Caco-2 (cell line): ENCODE results near the gene FARS2. TPM values are rescaled to one million over a fixed set of nuclear protein-coding genes. Genes with fewer than 3 reads are reported as not detected.

Source experiments
- BruUV-seq: library from RNA; stranded (reverse); fragments of 400-500 nt; replicated peaks from 2 replicates; lab custom pipeline; 2021; lab: Mats Ljungman, UMichigan
- CTCF ChIA-PET: fragments of 300-600 bp; sonication (Branson Sonifier 250); formaldehyde crosslinking; loops from one replicate; lab custom pipeline; 2022; ENCODE audit warnings: antibody characterized with exemption; lab: Charles Lee
- POLR2A ChIA-PET: fragments of 300-600 bp; sonication (Branson Sonifier 250); formaldehyde crosslinking; loops from one replicate; lab custom pipeline; 2022; ENCODE audit warnings: antibody characterized with exemption; lab: Charles Lee
- DNase-seq, 2 experiments: peaks; one replicate each; pipeline versions ENCODE4 v3.0.0 to v3.0.0-alpha.2; 2020 to 2022
- H3K27me3 ChIP-seq: replicated peaks from 2 replicates; pipeline ENCODE4 v1.6.0; 2011; ENCODE audit warnings: low read length; ENCODE audit not compliant: control insufficient read depth, insufficient read depth
- H3K36me3 ChIP-seq: 2 replicates; pipeline ENCODE4 v1.5.1; 2011; ENCODE audit warnings: low read length; ENCODE audit not compliant: control insufficient read depth, insufficient read depth
- H3K4me1 ChIP-seq: fragments of 250-450 bp; sonication (Bioruptor Pico); 2 replicates; pipeline ENCODE4 v1.5.1; 2020; ENCODE audit warnings: mild to moderate bottlenecking
- H3K4me3 ChIP-seq: 2 replicates; pipeline ENCODE4 v1.5.1; 2011; ENCODE audit warnings: low read depth, mild to moderate bottlenecking, control low read depth, low read length
- H3K9me3 ChIP-seq: fragments of 250-450 bp; sonication (Bioruptor Pico); 2 replicates; pipeline ENCODE4 v1.5.1; 2020; ENCODE audit warnings: mild to moderate bottlenecking, moderate library complexity
- H3K27ac Mint-ChIP-seq: one replicate; pipeline ENCODE4 v1.8.0; 2022; ENCODE audit warnings: mixed read lengths; ENCODE audit not compliant: unreplicated experiment
- H3K27me3 Mint-ChIP-seq: one replicate; pipeline ENCODE4 v1.8.0; 2022; ENCODE audit warnings: mixed read lengths; ENCODE audit not compliant: insufficient read depth, unreplicated experiment
- H3K36me3 Mint-ChIP-seq: one replicate; pipeline ENCODE4 v1.8.0; 2022; ENCODE audit warnings: mild to moderate bottlenecking, mixed read lengths; ENCODE audit not compliant: insufficient read depth, unreplicated experiment
- H3K4me1 Mint-ChIP-seq: one replicate; pipeline ENCODE4 v1.8.0; 2022; ENCODE audit warnings: low read depth, mixed read lengths; ENCODE audit not compliant: unreplicated experiment
- H3K4me3 Mint-ChIP-seq: one replicate; pipeline ENCODE4 v1.8.0; 2022; ENCODE audit warnings: mild to moderate bottlenecking, moderate library complexity, mixed read lengths; ENCODE audit not compliant: unreplicated experiment
- H3K9me3 Mint-ChIP-seq: one replicate; pipeline ENCODE4 v1.8.0; 2022; ENCODE audit warnings: mixed read lengths; ENCODE audit not compliant: unreplicated experiment
- intact Hi-C: fragments of 100-400 bp; cut with micrococcal nuclease; formaldehyde crosslinking; loops from one replicate; pipeline ENCODE4 v1.10.0; 2022; ENCODE audit not compliant: unreplicated experiment
- total RNA-seq: library from RNA; stranded (reverse); gene quantifications from 2 replicates; pipeline ENCODE4 v1.2.3, GENCODE V29; 2022
- TF ChIP-seq, protein P1 (sequence below), 2 experiments: fragments of 200-600 bp in 1 of 2; IDR thresholded peaks; 1 replicate in 1 of 2; 2 replicates in 1 of 2; pipeline versions ENCODE4 v1.5.1 to v1.8.0; 2011 to 2022; ENCODE audit warnings: antibody characterized with exemption in 1 of 2, control low read depth in 1 of 2, inconsistent platforms in 1 of 2, low read depth in 1 of 2, low read length in 1 of 2, mild to moderate bottlenecking in 1 of 2, moderate library complexity in 1 of 2; ENCODE audit not compliant: insufficient read depth in 1 of 2, severe bottlenecking in 1 of 2, unreplicated experiment in 1 of 2

The FARS2 gene
- total RNA-seq, 1 experiment from 2014 or later = 15.4 TPM

DNA sequence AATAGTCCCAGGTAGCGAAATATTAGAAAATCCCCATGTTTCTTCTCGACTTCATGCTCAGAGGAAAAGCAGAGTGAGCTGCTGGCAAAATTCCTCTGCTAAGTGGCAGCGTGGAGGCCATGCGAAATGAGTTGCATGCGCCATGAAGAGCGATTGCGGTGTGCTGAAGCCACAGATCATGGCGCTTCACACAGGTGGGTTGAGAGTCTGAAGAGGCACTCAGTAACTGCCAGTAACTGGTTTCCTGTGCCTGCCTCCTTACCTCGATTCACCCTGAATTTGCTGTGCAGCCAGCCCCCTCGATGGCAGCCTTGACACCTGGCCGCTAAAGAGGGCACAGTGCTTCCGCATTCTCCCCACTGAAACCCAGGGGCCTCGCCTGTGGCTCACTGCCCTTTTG lies 443.9 kb downstream of the FARS2 start:
- Histone ChIP-seq H3K27me3 (no peaks in the 10 kb centered on the region), H3K9me3 (no peaks in the 10 kb centered on the region), H3K4me1 (no peaks in the 10 kb centered on the region), H3K4me3 (no peak overlapping the region), H3K36me3 (no peaks in the 10 kb centered on the region)
- intact Hi-C loops = no loop called here
- Mint-ChIP-seq H3K36me3 (peaks cover 5% of the 10 kb centered on the region), H3K27me3 (no peaks in the 10 kb centered on the region), H3K4me1 (no peaks in the 10 kb centered on the region), H3K4me3 (no peak overlapping the region), H3K9me3 (peaks cover 9% of the 10 kb centered on the region), H3K27ac (no peak overlapping the region)
- TF ChIP-seq, protein P1, sequence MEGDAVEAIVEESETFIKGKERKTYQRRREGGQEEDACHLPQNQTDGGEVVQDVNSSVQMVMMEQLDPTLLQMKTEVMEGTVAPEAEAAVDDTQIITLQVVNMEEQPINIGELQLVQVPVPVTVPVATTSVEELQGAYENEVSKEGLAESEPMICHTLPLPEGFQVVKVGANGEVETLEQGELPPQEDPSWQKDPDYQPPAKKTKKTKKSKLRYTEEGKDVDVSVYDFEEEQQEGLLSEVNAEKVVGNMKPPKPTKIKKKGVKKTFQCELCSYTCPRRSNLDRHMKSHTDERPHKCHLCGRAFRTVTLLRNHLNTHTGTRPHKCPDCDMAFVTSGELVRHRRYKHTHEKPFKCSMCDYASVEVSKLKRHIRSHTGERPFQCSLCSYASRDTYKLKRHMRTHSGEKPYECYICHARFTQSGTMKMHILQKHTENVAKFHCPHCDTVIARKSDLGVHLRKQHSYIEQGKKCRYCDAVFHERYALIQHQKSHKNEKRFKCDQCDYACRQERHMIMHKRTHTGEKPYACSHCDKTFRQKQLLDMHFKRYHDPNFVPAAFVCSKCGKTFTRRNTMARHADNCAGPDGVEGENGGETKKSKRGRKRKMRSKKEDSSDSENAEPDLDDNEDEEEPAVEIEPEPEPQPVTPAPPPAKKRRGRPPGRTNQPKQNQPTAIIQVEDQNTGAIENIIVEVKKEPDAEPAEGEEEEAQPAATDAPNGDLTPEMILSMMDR (IDR thresholded peaks at IDR 0.05; ENCODE audit: insufficient read depth in 1 of 2, low read depth in 1 of 2, low read length in 1 of 2, severe bottlenecking in 1 of 2, unreplicated experiment in 1 of 2) = no peak
- ChIA-PET CTCF (no interaction called here), POLR2A (no interaction called here)
- BruUV-seq = no TSS peak
- no peak for DNase-seq

DNA sequence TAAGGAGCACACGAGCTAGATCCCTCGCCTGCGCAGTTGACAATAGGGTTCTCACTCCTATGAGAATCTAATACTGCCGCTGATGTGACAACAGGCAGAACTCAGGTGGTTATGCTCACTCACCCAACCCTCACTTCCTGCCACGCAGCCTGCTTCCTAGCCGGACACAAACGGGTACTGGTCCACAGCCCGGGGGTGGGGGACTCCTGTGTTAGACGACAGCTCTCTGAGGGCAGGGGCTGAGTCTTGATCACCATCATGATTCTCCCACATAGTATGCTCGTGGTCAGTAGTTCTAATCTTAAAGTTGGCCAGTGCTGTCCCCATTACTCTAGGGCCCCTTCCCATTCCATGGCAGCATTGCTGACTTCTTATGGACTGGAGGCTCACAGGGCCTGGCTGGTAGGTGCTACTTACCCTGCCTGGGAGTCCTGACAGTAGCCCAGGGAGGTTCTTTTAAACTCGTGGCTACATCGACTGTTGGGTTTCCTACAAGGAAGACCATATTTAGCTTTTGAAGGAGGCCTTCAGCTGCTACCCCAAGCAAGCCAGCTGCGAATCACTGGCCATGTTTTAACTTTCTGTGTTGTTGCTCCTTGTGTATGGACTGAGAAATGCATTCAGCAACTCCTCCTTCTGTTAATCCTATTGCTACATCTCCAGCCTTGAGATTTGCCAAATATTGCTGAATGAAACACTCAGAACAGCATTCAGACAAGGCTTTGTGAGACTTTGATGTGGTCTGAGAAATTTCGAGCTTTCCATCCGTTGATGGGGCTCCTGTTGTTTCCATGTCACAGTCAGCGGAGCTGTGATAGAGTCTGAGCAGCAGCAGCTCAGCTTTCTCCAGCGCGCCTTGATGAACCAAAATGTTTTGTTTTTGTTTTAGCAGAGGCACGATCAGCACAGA lies 445.1 kb downstream of the FARS2 start:
- Mint-ChIP-seq H3K9me3 (peaks cover 9% of the 10 kb centered on the region), H3K4me1 (peaks cover 2% of the 10 kb centered on the region), H3K36me3 (peaks cover 5% of the 10 kb centered on the region), H3K27me3 (no peaks in the 10 kb centered on the region), H3K27ac (no peak overlapping the region), H3K4me3 (no peak overlapping the region)
- no peak for DNase-seq
- intact Hi-C loops = no loop called here
- no TSS peak for BruUV-seq
- TF ChIP-seq, protein P1 (IDR thresholded peaks at IDR 0.05; ENCODE audit: insufficient read depth in 1 of 2, low read depth in 1 of 2, low read length in 1 of 2, severe bottlenecking in 1 of 2, unreplicated experiment in 1 of 2) = no peak
- no peaks in the 10 kb centered on the region for H3K27me3 ChIP-seq
- ChIA-PET CTCF (no interaction called here), POLR2A (no interaction called here)
- H3K4me3 ChIP-seq = no peak overlapping the region
- H3K9me3 ChIP-seq = no peaks in the 10 kb centered on the region
- H3K4me1 ChIP-seq = no peaks in the 10 kb centered on the region
- no peaks in the 10 kb centered on the region for H3K36me3 ChIP-seq

DNA sequence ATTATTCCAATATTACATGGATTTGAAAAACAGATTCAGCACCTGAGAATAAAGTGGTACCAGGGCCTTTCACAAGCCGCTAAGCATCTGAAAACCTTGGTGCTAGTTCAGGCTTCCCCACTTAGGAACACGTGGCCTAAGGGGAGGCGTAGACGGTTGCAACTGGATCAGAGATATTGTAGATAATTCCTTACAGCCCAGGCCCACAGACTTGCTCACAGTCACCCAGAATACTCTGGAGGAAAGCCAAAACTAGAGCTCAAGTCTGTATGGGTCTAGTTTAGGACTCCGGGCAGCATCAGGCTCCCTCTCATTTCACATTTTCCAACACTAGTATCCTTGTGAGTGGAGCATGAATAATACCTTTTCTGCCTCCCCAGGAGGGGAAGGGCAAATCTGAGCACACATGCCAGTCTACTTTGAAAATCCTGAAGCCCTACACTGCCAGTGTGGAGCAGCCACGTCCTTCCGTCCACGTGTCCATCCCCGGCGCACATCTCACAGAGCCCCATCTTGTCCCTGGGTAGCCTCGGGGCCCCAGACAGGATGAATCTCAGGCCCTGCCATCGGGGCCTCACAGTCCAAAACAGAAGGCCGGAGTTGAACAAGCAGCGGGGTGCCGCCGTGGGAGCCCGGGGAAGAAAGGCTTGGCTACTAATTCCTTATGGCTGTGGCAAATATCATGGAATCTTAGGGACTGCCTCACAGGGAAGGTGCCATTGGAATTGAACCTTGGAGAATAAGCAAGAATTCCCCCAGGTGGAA lies 446.1 kb downstream of the FARS2 start:
- peaks cover 13% of the 10 kb centered on the region for H3K4me1 Mint-ChIP-seq
- H3K9me3 ChIP-seq = no peaks in the 10 kb centered on the region
- H3K4me3 ChIP-seq = no peak overlapping the region
- DNase-seq = no peak
- no TSS peak for BruUV-seq
- H3K36me3 Mint-ChIP-seq = peaks cover 5% of the 10 kb centered on the region
- H3K27me3 ChIP-seq = no peaks in the 10 kb centered on the region
- H3K27ac Mint-ChIP-seq = no peak overlapping the region
- CTCF ChIA-PET = no interaction called here
- H3K4me1 ChIP-seq = no peaks in the 10 kb centered on the region
- H3K9me3 Mint-ChIP-seq = peaks cover 9% of the 10 kb centered on the region
- TF ChIP-seq, protein P1 (IDR thresholded peaks at IDR 0.05; ENCODE audit: insufficient read depth in 1 of 2, low read depth in 1 of 2, low read length in 1 of 2, severe bottlenecking in 1 of 2, unreplicated experiment in 1 of 2) = no peak
- POLR2A ChIA-PET = no interaction called here
- no peak overlapping the region for H3K4me3 Mint-ChIP-seq
- H3K36me3 ChIP-seq = no peaks in the 10 kb centered on the region
- H3K27me3 Mint-ChIP-seq = no peaks in the 10 kb centered on the region
- intact Hi-C loops = no loop called here
